ENCODE measurements around the gene PPFIA3. TPM values are rescaled to one million over a fixed set of nuclear protein-coding genes. Genes with fewer than 3 reads are reported as not detected.

The PPFIA3 gene
- total RNA-seq, 1 donor from 2014 or later, result 17.8 TPM

- Mint-ChIP-seq H3K27me3 (peaks cover 10% of the 10 kb centered on the region), H3K4me3 (no peak overlapping the region), H3K9me3 (no peaks in the 10 kb centered on the region), H3K4me1 (ENCODE audit: unreplicated experiment) (peaks cover 4% of the 10 kb centered on the region), H3K27ac (no peak overlapping the region), H3K36me3 (no peaks in the 10 kb centered on the region)
- DNase-seq (ENCODE audit: extremely low spot score, unreplicated experiment), result no peak
- TF ChIP-seq CTCF (conservative IDR thresholded peaks at IDR 0.05), result no peak
These were observed 39.0 kb upstream of the PPFIA3 start for GRCh38 chr19:49080392-49080791.

- no peak for TF ChIP-seq CTCF (conservative IDR thresholded peaks at IDR 0.05)
- H3K4me3 Mint-ChIP-seq, result no peak overlapping the region
- peaks cover 8% of the 10 kb centered on the region for H3K27me3 Mint-ChIP-seq
- no peak for DNase-seq (ENCODE audit: extremely low spot score, unreplicated experiment)
- no peak overlapping the region for H3K27ac Mint-ChIP-seq
- H3K4me1 Mint-ChIP-seq (ENCODE audit: unreplicated experiment), result peaks cover 4% of the 10 kb centered on the region
- H3K9me3 Mint-ChIP-seq, result no peaks in the 10 kb centered on the region
- H3K36me3 Mint-ChIP-seq, result no peaks in the 10 kb centered on the region
These were observed 38.1 kb upstream of the PPFIA3 start for GRCh38 chr19:49081273-49081672.

GRCh38 chr19:49084206-49085019 is 34.9 kb upstream of the PPFIA3 start:
- Mint-ChIP-seq H3K27me3 (peaks cover 8% of the 10 kb centered on the region), H3K27ac (peak overlapping the region; percentile 79), H3K9me3 (no peaks in the 10 kb centered on the region), H3K4me3 (peak overlapping the region; percentile 97), H3K4me1 (ENCODE audit: unreplicated experiment) (peaks cover 10% of the 10 kb centered on the region), H3K36me3 (peaks cover 6% of the 10 kb centered on the region)
- no peak for TF ChIP-seq CTCF (conservative IDR thresholded peaks at IDR 0.05)
- DNase-seq (ENCODE audit: extremely low spot score, unreplicated experiment), result no peak

- Mint-ChIP-seq H3K9me3 (no peaks in the 10 kb centered on the region), H3K27me3 (peaks cover 4% of the 10 kb centered on the region), H3K36me3 (peaks cover 8% of the 10 kb centered on the region), H3K27ac (peak within 1 kb of the TSS; percentile 79), H3K4me1 (ENCODE audit: unreplicated experiment) (peaks cover 10% of the 10 kb centered on the region), H3K4me3 (peak within 1 kb of the TSS; percentile 97)
- DNase-seq (ENCODE audit: extremely low spot score, unreplicated experiment), result peak; percentile 100
- TF ChIP-seq CTCF (conservative IDR thresholded peaks at IDR 0.05), result no peak
These were observed 34.1 kb upstream of the PPFIA3 start, which contains the start of gene SNRNP70 for GRCh38 chr19:49085020-49085867. Gene SNRNP70 (plus strand): TSS chr19:49085451. CDS start chr19:49086415, 964 bp downstream.

GRCh38 chr19:49085868-49086232 is 33.5 kb upstream of the PPFIA3 start:
- Mint-ChIP-seq H3K36me3 (peaks cover 10% of the 10 kb centered on the region), H3K9me3 (no peaks in the 10 kb centered on the region)
- no peak for TF ChIP-seq CTCF (conservative IDR thresholded peaks at IDR 0.05)

More at GRCh38 chr19:49085868-49086232, 33.5 kb upstream of the PPFIA3 start:
- peak overlapping the region; percentile 79 for H3K27ac Mint-ChIP-seq
- H3K27me3 Mint-ChIP-seq, result peaks cover 3% of the 10 kb centered on the region
- H3K4me1 Mint-ChIP-seq (ENCODE audit: unreplicated experiment), result peaks cover 10% of the 10 kb centered on the region
- DNase-seq (ENCODE audit: extremely low spot score, unreplicated experiment), result no peak
- H3K4me3 Mint-ChIP-seq, result peak overlapping the region; percentile 97

Measured in type B pancreatic cell (in vitro differentiated cells).